GM12878 (cell line): ENCODE data around the gene TTC16.

Experiments
- ATF2 ChIP-seq: IDR thresholded peaks from 2 replicates; pipeline ENCODE4 v1.6.1; 2012; ENCODE audit warnings: low read length, inconsistent platforms
- ATF7 ChIP-seq: fragments of 450-650 bp; IDR thresholded peaks from 2 replicates; pipeline ENCODE4 v1.6.1; 2016; ENCODE audit warnings: low read depth, mild to moderate bottlenecking
- BRCA1 ChIP-seq: IDR thresholded peaks from 2 replicates; pipeline ENCODE4 v1.6.1; 2011; ENCODE audit warnings: low read depth, low read length, improper control_type of control experiment
- CEBPB ChIP-seq, 2 experiments: fragments of 150-350 bp in 1 of 2; IDR thresholded peaks; 2 replicates each; pipeline ENCODE4 v1.6.1; 2012 to 2014; ENCODE audit warnings: low read depth in 2 of 2, low read length in 2 of 2, borderline replicate concordance in 1 of 2, inconsistent platforms in 1 of 2
- GABPA ChIP-seq: IDR thresholded peaks from 2 replicates; pipeline ENCODE4 v1.6.1; 2014; ENCODE audit warnings: antibody characterized with exemption, low read depth, mild to moderate bottlenecking, inconsistent platforms
- JUND ChIP-seq: IDR thresholded peaks from 2 replicates; pipeline ENCODE4 v1.6.1; 2012; ENCODE audit warnings: low read depth, mild to moderate bottlenecking, low read length, improper control_type of control experiment, moderate library complexity
- KAT2A ChIP-seq: conservative IDR thresholded peaks from 2 replicates; pipeline ENCODE4 v1.6.1; 2011; ENCODE audit warnings: low read depth, low read length; ENCODE audit not compliant: control insufficient read depth
- MXI1 ChIP-seq: fragments of 150-350 bp; IDR thresholded peaks from 2 replicates; pipeline ENCODE4 v1.6.1; 2011; ENCODE audit warnings: low read depth, mild to moderate bottlenecking, inconsistent platforms, low read length, improper control_type of control experiment
- SP1 ChIP-seq: IDR thresholded peaks from one replicate; pipeline ENCODE4 v1.6.1; 2011; ENCODE audit warnings: low read depth, low read length
- YY1 ChIP-seq: IDR thresholded peaks from 2 replicates; pipeline ENCODE4 v1.6.1; 2011; ENCODE audit warnings: low read depth, mild to moderate bottlenecking, low read length
- TF ChIP-seq, protein P1 (sequence below), 3 experiments: IDR thresholded peaks in 2 of 3; conservative IDR thresholded peaks in 1 of 3; 2 replicates each; pipeline ENCODE4 v1.5.1; 2011; ENCODE audit warnings: low read depth in 3 of 3, low read length in 3 of 3, mild to moderate bottlenecking in 3 of 3, control low read depth in 2 of 3, moderate library complexity in 2 of 3, inconsistent platforms in 1 of 3, mixed read lengths in 1 of 3; ENCODE audit not compliant: control insufficient read depth in 2 of 3, insufficient read depth in 1 of 3; ENCODE audit errors: extremely low read depth in 1 of 3

- TF ChIP-seq KAT2A (no peak), ATF2 (no peak), ATF7 (no peak), GABPA (no peak), BRCA1 (no peak), JUND (no peak), SP1 (no peak), CEBPB (IDR thresholded peaks at IDR 0.05; ENCODE audit: borderline replicate concordance in 1 of 2, low read depth in 2 of 2, low read length in 2 of 2) (no peak), MXI1 (no peak), YY1 (no peak)
- TF ChIP-seq, protein P1, sequence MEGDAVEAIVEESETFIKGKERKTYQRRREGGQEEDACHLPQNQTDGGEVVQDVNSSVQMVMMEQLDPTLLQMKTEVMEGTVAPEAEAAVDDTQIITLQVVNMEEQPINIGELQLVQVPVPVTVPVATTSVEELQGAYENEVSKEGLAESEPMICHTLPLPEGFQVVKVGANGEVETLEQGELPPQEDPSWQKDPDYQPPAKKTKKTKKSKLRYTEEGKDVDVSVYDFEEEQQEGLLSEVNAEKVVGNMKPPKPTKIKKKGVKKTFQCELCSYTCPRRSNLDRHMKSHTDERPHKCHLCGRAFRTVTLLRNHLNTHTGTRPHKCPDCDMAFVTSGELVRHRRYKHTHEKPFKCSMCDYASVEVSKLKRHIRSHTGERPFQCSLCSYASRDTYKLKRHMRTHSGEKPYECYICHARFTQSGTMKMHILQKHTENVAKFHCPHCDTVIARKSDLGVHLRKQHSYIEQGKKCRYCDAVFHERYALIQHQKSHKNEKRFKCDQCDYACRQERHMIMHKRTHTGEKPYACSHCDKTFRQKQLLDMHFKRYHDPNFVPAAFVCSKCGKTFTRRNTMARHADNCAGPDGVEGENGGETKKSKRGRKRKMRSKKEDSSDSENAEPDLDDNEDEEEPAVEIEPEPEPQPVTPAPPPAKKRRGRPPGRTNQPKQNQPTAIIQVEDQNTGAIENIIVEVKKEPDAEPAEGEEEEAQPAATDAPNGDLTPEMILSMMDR (IDR thresholded peaks at IDR 0.05 in 2 of 3, conservative IDR thresholded peaks at IDR 0.05 in 1 of 3; ENCODE audit: control insufficient read depth in 2 of 3, extremely low read depth in 1 of 3, insufficient read depth in 1 of 3, low read depth in 3 of 3, low read length in 3 of 3): no peak
Measured at GRCh38 chr9:127720031-127720864, 4.4 kb downstream of the TTC16 start.
